Mesothelial cell of epicardium (in vitro differentiated cells): ENCODE results near the gene TLR2. TPM values are rescaled to one million over a fixed set of nuclear protein-coding genes. Genes with fewer than 3 reads are reported as not detected.

ENCODE experiments used
- DNase-seq, 2 experiments: peaks; one replicate each; pipeline ENCODE4 v3.0.0; 2021; ENCODE audit warnings: low spot score in 2 of 2; ENCODE audit not compliant: unreplicated experiment in 2 of 2
- H3K27ac Mint-ChIP-seq: 2 replicates; pipeline ENCODE4 v1.8.0; 2021; ENCODE audit warnings: mixed read lengths
- H3K27me3 Mint-ChIP-seq: 2 replicates; pipeline ENCODE4 v1.8.0; 2021; ENCODE audit warnings: low read depth, mixed read lengths
- H3K36me3 Mint-ChIP-seq: 2 replicates; pipeline ENCODE4 v1.8.0; 2021; ENCODE audit warnings: mixed read lengths
- H3K4me1 Mint-ChIP-seq: 2 replicates; pipeline ENCODE4 v1.8.0; 2021; ENCODE audit warnings: mixed read lengths
- H3K4me3 Mint-ChIP-seq: 2 replicates; pipeline ENCODE4 v1.8.0; 2021; ENCODE audit warnings: mild to moderate bottlenecking, moderate library complexity, mixed read lengths
- H3K9me3 Mint-ChIP-seq: 2 replicates; pipeline ENCODE4 v1.8.0; 2021; ENCODE audit warnings: mixed read lengths
- CTCF ChIP-seq: fragments of 200-600 bp; sonication (generic); IDR thresholded peaks from one replicate; pipeline ENCODE4 v1.5.0; 2021; ENCODE audit warnings: antibody characterized with exemption; ENCODE audit not compliant: unreplicated experiment
- total RNA-seq: library from RNA; stranded (reverse); gene quantifications from 3 replicates; pipeline ENCODE4 v1.2.1, GENCODE V29; 2021

TLR2 gene
- total RNA-seq, 1 donor from 2014 or later, result 2.9 TPM

GRCh38 chr4:153705743-153706468 lies 21.8 kb downstream of the TLR2 start:
- no peak for DNase-seq
- H3K4me3 Mint-ChIP-seq, result no peak overlapping the region
- no peaks in the 10 kb centered on the region for H3K9me3 Mint-ChIP-seq
- H3K4me1 Mint-ChIP-seq, result no peaks in the 10 kb centered on the region
- no peak for TF ChIP-seq CTCF
- H3K27ac Mint-ChIP-seq, result no peak overlapping the region
- H3K36me3 Mint-ChIP-seq, result no peaks in the 10 kb centered on the region
- peaks cover 40% of the 10 kb centered on the region for H3K27me3 Mint-ChIP-seq

GRCh38 chr4:153706519-153706918 lies 22.4 kb downstream of the TLR2 start:
- Mint-ChIP-seq H3K36me3 (no peaks in the 10 kb centered on the region), H3K27ac (no peak overlapping the region), H3K4me1 (no peaks in the 10 kb centered on the region), H3K4me3 (no peak overlapping the region), H3K27me3 (peaks cover 42% of the 10 kb centered on the region), H3K9me3 (no peaks in the 10 kb centered on the region)
- TF ChIP-seq CTCF, result no peak
- DNase-seq, result no peak

DNA sequence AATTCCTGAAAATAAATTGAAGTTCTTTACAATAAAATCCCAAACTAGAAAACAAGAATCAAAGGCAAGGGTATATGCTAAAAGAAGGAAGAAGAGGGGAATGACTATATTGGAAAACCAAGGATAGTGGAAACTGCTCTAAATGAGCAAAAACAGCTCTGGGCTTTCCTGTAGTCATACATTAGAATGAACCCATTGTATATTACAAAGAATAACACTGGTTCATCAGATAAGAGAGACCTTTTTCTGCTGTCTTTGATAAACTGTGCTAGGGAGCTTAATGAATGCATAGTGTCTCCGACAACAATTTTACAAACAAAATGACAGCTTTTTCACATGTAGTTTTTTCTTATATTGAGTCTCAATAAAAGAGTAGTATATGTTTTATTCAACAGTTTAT lies 26.6 kb downstream of the TLR2 start:
- Mint-ChIP-seq H3K4me1 (no peaks in the 10 kb centered on the region), H3K27me3 (peaks cover 40% of the 10 kb centered on the region), H3K9me3 (no peaks in the 10 kb centered on the region), H3K4me3 (no peak overlapping the region), H3K27ac (no peak overlapping the region), H3K36me3 (no peaks in the 10 kb centered on the region)
- no peak for TF ChIP-seq CTCF
- DNase-seq, result no peak

DNA sequence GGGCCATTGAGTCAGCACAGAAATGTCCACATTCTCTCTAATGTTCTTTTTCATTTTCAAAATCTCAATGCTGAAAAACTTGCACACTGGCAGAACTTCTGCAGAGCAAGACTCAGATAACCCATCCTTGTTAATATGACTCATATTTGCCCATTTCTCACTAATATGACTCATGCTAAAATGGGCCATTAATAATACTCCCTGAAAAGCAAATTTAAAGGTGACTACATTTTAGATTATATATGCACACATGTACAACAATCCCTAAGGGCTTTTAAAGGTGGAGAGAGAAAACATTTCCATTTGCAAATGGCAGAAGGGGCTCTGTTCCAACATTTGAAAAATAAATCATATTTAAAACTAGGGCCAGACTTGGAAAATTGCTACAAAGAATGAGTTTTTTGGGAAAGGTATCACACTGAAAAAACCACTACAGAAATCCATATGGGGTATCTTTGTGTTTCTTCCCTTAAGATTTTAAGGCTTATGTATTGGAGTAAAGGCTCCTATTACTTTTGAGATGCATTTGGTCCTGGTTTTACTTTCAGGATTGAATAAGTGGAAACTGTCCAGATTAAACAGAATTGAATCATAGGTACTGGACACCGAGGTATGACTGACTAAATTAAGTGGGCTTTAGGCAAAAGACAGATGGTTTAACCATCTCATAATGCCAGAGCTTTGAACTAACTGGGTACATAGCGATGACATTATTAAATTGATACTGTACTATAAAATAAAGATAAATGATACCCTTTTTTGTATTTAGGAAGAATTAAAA lies 30.0 kb downstream of the TLR2 start:
- H3K27ac Mint-ChIP-seq, result no peak overlapping the region
- peaks cover 22% of the 10 kb centered on the region for H3K27me3 Mint-ChIP-seq
- DNase-seq, result no peak
- H3K4me3 Mint-ChIP-seq, result no peak overlapping the region
- peaks cover 10% of the 10 kb centered on the region for H3K9me3 Mint-ChIP-seq
- TF ChIP-seq CTCF, result no peak
- no peaks in the 10 kb centered on the region for H3K36me3 Mint-ChIP-seq
- no peaks in the 10 kb centered on the region for H3K4me1 Mint-ChIP-seq

DNA sequence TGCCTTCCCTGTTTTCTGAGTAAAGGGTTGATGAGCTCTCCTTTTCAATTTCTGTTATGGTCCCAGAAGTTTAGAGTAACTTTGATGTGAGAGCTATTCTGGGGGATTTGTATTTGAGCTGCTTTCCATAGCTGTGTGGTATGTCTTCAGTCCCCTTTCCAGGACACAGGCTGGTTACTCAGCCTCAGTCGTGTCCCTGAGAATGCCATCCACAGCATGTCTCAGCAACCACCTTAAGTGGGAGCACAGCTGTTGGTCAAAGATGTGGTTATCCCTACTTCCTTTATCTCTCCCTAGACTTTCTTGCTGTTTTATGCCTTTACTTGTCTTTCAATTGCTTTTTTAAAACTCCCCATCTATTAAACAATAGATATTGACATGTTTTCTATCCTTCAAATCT lies 38.0 kb downstream of the TLR2 start:
- Mint-ChIP-seq H3K4me3 (no peak overlapping the region), H3K27ac (no peak overlapping the region), H3K9me3 (peaks cover 13% of the 10 kb centered on the region), H3K36me3 (no peaks in the 10 kb centered on the region), H3K4me1 (no peaks in the 10 kb centered on the region), H3K27me3 (peaks cover 5% of the 10 kb centered on the region)
- no peak for TF ChIP-seq CTCF
- no peak for DNase-seq
